Esophagus muscularis mucosa (tissue), 4 donors: ENCODE data around the gene UNC13A.

ENCODE experiments used
- CTCF ChIP-seq, 3 experiments: fragments of 200-600 bp in 2 of 3; fragments of 450-650 bp in 1 of 3; sonication (generic) in 2 of 3; IDR thresholded peaks; one replicate each; pipeline ENCODE4 v1.5.1; 2017 to 2019; ENCODE audit warnings: antibody characterized with exemption in 3 of 3, mild to moderate bottlenecking in 2 of 3, moderate library complexity in 1 of 3
- EP300 ChIP-seq: sonication (generic); formaldehyde crosslinking; IDR thresholded peaks from one replicate; pipeline ENCODE4 v1.6.1; 2017; ENCODE audit warnings: antibody characterized with exemption
- POLR2A ChIP-seq: fragments of 450-650 bp; IDR thresholded peaks from one replicate; pipeline ENCODE4 v1.6.1; 2017; ENCODE audit warnings: antibody characterized with exemption, moderate library complexity, mild to moderate bottlenecking, low read depth

GRCh38 chr19:17677002-17677401, 11.2 kb downstream of the UNC13A start:
- no peak for TF ChIP-seq CTCF (IDR thresholded peaks at IDR 0.05)
- no peak for TF ChIP-seq POLR2A
- no peak for TF ChIP-seq EP300
